ENCODE measurements around the gene PSMD2. TPM values are rescaled to one million over a fixed set of nuclear protein-coding genes. Genes with fewer than 3 reads are reported as not detected.

The PSMD2 gene
- total RNA-seq, 1 donor from 2014 or later = 255 TPM

DNA sequence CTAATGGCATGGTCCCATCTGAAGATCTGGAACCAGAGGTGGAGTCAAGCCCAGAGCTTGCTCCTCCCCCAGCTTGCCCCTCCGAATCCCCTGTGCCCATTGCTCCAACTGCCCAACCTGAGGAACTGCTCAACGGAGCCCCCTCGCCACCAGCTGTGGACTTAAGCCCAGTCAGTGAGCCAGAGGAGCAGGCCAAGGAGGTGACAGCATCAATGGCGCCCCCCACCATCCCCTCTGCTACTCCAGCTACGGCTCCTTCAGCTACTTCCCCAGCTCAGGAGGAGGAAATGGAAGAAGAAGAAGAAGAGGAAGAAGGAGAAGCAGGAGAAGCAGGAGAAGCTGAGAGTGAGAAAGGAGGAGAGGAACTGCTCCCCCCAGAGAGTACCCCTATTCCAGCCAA, 22.6 kb downstream of the PSMD2 start:
- TF ChIP-seq, protein P1, sequence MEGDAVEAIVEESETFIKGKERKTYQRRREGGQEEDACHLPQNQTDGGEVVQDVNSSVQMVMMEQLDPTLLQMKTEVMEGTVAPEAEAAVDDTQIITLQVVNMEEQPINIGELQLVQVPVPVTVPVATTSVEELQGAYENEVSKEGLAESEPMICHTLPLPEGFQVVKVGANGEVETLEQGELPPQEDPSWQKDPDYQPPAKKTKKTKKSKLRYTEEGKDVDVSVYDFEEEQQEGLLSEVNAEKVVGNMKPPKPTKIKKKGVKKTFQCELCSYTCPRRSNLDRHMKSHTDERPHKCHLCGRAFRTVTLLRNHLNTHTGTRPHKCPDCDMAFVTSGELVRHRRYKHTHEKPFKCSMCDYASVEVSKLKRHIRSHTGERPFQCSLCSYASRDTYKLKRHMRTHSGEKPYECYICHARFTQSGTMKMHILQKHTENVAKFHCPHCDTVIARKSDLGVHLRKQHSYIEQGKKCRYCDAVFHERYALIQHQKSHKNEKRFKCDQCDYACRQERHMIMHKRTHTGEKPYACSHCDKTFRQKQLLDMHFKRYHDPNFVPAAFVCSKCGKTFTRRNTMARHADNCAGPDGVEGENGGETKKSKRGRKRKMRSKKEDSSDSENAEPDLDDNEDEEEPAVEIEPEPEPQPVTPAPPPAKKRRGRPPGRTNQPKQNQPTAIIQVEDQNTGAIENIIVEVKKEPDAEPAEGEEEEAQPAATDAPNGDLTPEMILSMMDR (conservative IDR thresholded peaks at IDR 0.05) = no peak
- Mint-ChIP-seq H3K27me3 (no peaks in the 10 kb centered on the region), H3K4me3 (no peak overlapping the region), H3K9me3 (no peaks in the 10 kb centered on the region), H3K27ac (no peak overlapping the region), H3K36me3 (peaks cover 50% of the 10 kb centered on the region), H3K4me1 (ENCODE audit: unreplicated experiment) (peaks cover 19% of the 10 kb centered on the region)
- DNase-seq (ENCODE audit: extremely low spot score, unreplicated experiment) = no peak

DNA sequence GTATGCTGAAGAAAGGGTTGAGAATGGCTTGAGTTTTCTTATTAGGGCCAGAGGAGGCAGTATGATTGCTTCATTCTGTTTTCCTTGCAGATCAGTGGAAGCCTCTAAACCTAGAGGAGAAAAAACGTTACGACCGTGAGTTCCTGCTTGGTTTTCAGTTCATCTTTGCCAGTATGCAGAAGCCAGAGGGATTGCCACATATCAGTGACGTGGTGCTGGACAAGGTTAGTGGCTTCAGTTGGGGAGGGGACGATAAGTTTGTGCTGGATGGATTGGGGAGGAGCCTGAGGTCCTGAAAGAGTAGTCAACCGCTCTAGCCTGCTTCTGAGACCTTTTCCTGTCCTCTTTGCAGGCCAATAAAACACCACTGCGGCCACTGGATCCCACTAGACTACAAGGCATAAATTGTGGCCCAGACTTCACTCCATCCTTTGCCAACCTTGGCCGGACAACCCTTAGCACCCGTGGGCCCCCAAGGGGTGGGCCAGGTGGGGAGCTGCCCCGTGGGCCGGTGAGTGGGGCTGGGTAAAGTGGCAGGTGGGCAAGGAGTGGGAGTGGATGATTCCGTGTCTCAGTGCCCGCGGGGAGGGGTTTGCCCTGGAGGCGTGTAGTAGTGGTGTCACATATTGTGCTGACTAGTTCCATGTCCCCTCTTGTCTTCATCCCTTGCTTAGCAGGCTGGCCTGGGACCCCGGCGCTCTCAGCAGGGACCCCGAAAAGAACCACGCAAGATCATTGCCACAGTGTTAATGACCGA, 23.9 kb downstream of the PSMD2 start:
- H3K4me3 Mint-ChIP-seq = no peak overlapping the region

DNA sequence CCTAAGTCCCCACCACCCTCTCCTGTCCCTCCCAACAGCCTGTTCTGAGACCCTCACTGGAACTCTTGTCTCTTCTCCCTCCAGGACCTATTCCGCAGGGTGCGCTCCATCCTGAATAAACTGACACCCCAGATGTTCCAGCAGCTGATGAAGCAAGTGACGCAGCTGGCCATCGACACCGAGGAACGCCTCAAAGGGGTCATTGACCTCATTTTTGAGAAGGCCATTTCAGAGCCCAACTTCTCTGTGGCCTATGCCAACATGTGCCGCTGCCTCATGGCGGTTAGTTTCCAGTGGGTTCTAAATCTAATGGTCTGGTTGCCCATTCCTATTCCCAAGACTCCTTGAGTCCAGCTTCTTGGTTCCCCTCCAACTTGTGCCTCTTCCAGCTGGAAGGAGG, 24.7 kb downstream of the PSMD2 start:
- H3K9me3 Mint-ChIP-seq = no peaks in the 10 kb centered on the region
- H3K36me3 Mint-ChIP-seq = peaks cover 45% of the 10 kb centered on the region
- DNase-seq (ENCODE audit: extremely low spot score, unreplicated experiment) = no peak
- H3K27ac Mint-ChIP-seq = no peak overlapping the region
- H3K4me1 Mint-ChIP-seq (ENCODE audit: unreplicated experiment) = peaks cover 3% of the 10 kb centered on the region
- H3K27me3 Mint-ChIP-seq = no peaks in the 10 kb centered on the region
- no peak overlapping the region for H3K4me3 Mint-ChIP-seq
- TF ChIP-seq, protein P1 (conservative IDR thresholded peaks at IDR 0.05) = no peak

More for the DNA sequence above, 23.9 kb downstream of the PSMD2 start:
- peaks cover 44% of the 10 kb centered on the region for H3K36me3 Mint-ChIP-seq
- TF ChIP-seq, protein P1 (conservative IDR thresholded peaks at IDR 0.05) = no peak
- no peak for DNase-seq (ENCODE audit: extremely low spot score, unreplicated experiment)
- H3K27ac Mint-ChIP-seq = peak overlapping the region; percentile 16
- H3K4me1 Mint-ChIP-seq (ENCODE audit: unreplicated experiment) = peaks cover 7% of the 10 kb centered on the region
- H3K9me3 Mint-ChIP-seq = no peaks in the 10 kb centered on the region
- no peaks in the 10 kb centered on the region for H3K27me3 Mint-ChIP-seq

DNA sequence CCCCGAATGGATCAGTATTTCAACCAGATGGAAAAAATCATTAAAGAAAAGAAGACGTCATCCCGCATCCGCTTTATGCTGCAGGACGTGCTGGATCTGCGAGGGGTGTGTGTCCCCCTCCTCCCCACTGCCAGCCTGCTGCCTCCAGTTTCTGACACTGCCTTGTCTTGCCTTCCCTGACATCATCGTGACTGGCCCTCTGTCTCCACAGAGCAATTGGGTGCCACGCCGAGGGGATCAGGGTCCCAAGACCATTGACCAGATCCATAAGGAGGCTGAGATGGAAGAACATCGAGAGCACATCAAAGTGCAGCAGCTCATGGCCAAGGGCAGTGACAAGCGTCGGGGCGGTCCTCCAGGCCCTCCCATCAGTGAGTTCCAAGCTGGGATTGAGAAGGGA, 26.2 kb downstream of the PSMD2 start:
- H3K36me3 Mint-ChIP-seq = peaks cover 52% of the 10 kb centered on the region
- H3K4me1 Mint-ChIP-seq (ENCODE audit: unreplicated experiment) = no peaks in the 10 kb centered on the region
- no peaks in the 10 kb centered on the region for H3K27me3 Mint-ChIP-seq
- DNase-seq (ENCODE audit: extremely low spot score, unreplicated experiment) = no peak
- H3K9me3 Mint-ChIP-seq = no peaks in the 10 kb centered on the region
- H3K4me3 Mint-ChIP-seq = no peak overlapping the region
- TF ChIP-seq, protein P1 (conservative IDR thresholded peaks at IDR 0.05) = no peak
- H3K27ac Mint-ChIP-seq = peak overlapping the region; percentile 46

DNA sequence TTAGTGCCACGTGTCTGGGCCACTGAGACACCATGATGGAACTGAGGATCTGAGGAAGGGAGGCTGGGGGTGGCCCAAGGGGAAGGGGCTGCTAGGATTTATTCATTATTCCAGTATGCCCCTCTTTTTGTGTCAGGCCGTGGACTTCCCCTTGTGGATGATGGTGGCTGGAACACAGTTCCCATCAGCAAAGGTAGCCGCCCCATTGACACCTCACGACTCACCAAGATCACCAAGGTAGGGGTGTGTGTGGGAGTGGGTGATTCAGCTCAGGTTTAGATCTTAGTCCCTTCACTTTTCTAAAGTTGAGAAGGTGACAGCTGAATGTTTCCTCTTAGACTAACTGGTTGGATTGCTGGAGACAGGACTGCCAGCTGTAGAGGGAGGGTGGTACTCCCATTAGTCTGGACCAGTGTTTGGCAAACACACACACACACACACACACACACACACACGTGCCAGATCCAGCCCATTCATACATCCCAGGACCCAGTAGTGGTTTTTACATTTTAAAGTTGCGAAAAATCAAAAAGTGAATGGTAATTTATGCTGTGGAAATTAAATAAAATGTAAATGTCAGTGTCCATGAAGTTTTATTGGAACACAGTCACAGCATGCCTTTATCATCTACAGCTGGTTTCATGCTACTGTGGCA, 26.8 kb downstream of the PSMD2 start:
- no peak for DNase-seq (ENCODE audit: extremely low spot score, unreplicated experiment)
- peaks cover 49% of the 10 kb centered on the region for H3K36me3 Mint-ChIP-seq
- no peaks in the 10 kb centered on the region for H3K27me3 Mint-ChIP-seq
- TF ChIP-seq, protein P1 (conservative IDR thresholded peaks at IDR 0.05) = no peak
- H3K27ac Mint-ChIP-seq = no peak overlapping the region
- no peaks in the 10 kb centered on the region for H3K4me1 Mint-ChIP-seq (ENCODE audit: unreplicated experiment)
- no peaks in the 10 kb centered on the region for H3K9me3 Mint-ChIP-seq
- no peak overlapping the region for H3K4me3 Mint-ChIP-seq

All from type B pancreatic cell (in vitro differentiated cells).